ENCODE data around the gene XPO6.

XPO6 gene

GRCh38 chr16:28172336-28172735, 39.4 kb downstream of the XPO6 start:
- peaks cover 5% of the 10 kb centered on the region; the same call in 1 of the 2 replicates for H3K36me3 ChIP-seq (ENCODE audit: control insufficient read depth, insufficient read depth, low read length)
- WGBS (ENCODE audit: insufficient coverage, insufficient read length), result no CpG with 5 or more reads among the region's 9 CpGs

GRCh38 chr16:28171816-28172215, 39.9 kb downstream of the XPO6 start:
- no peak for DNase-seq (ENCODE audit: low read depth, low spot score)
- Histone ChIP-seq H3K9me3 (ENCODE audit: control insufficient read depth, insufficient read depth, low read length) (no peaks in the 10 kb centered on the region), H3K27ac (ENCODE audit: low read length) (no peak overlapping the region), H3K4me1 (ENCODE audit: control insufficient read depth, insufficient read depth, low read length) (no peaks in the 10 kb centered on the region), H3K36me3 (ENCODE audit: control insufficient read depth, insufficient read depth, low read length) (peaks cover 9% of the 10 kb centered on the region; the same call in 1 of the 2 replicates), H3K27me3 (ENCODE audit: control insufficient read depth, insufficient read depth, low read length) (no peaks in the 10 kb centered on the region), H3K4me3 (ENCODE audit: low read length) (no peak overlapping the region)
- WGBS (ENCODE audit: insufficient coverage, insufficient read length), result no CpG with 5 or more reads among the region's 2 CpGs

More at GRCh38 chr16:28172336-28172735, 39.4 kb downstream of the XPO6 start:
- no peaks in the 10 kb centered on the region for H3K9me3 ChIP-seq (ENCODE audit: control insufficient read depth, insufficient read depth, low read length)
- no peak overlapping the region for H3K27ac ChIP-seq (ENCODE audit: low read length)
- H3K27me3 ChIP-seq (ENCODE audit: control insufficient read depth, insufficient read depth, low read length), result no peaks in the 10 kb centered on the region
- no peak overlapping the region for H3K4me3 ChIP-seq (ENCODE audit: low read length)
- H3K4me1 ChIP-seq (ENCODE audit: control insufficient read depth, insufficient read depth, low read length), result no peaks in the 10 kb centered on the region
- no peak for DNase-seq (ENCODE audit: low read depth, low spot score)

GRCh38 chr16:28168991-28169554, 42.7 kb downstream of the XPO6 start:
- Histone ChIP-seq H3K36me3 (ENCODE audit: control insufficient read depth, insufficient read depth, low read length) (peaks cover 12% of the 10 kb centered on the region; the same call in 1 of the 2 replicates), H3K27me3 (ENCODE audit: control insufficient read depth, insufficient read depth, low read length) (no peaks in the 10 kb centered on the region), H3K4me1 (ENCODE audit: control insufficient read depth, insufficient read depth, low read length) (no peaks in the 10 kb centered on the region), H3K27ac (ENCODE audit: low read length) (no peak overlapping the region), H3K9me3 (ENCODE audit: control insufficient read depth, insufficient read depth, low read length) (no peaks in the 10 kb centered on the region), H3K4me3 (ENCODE audit: low read length) (no peak overlapping the region)
- WGBS (ENCODE audit: insufficient coverage, insufficient read length), result no CpG with 5 or more reads among the region's 6 CpGs
- DNase-seq (ENCODE audit: low read depth, low spot score), result no peak

GRCh38 chr16:28167730-28168129, 44.0 kb downstream of the XPO6 start:
- no CpG with 5 or more reads among the region's 3 CpGs for WGBS (ENCODE audit: insufficient coverage, insufficient read length)
- DNase-seq (ENCODE audit: low read depth, low spot score), result no peak
- peaks cover 12% of the 10 kb centered on the region; the same call in 1 of the 2 replicates for H3K36me3 ChIP-seq (ENCODE audit: control insufficient read depth, insufficient read depth, low read length)
- H3K4me1 ChIP-seq (ENCODE audit: control insufficient read depth, insufficient read depth, low read length), result no peaks in the 10 kb centered on the region
- H3K4me3 ChIP-seq (ENCODE audit: low read length), result no peak overlapping the region
- H3K27me3 ChIP-seq (ENCODE audit: control insufficient read depth, insufficient read depth, low read length), result no peaks in the 10 kb centered on the region
- H3K9me3 ChIP-seq (ENCODE audit: control insufficient read depth, insufficient read depth, low read length), result no peaks in the 10 kb centered on the region
- no peak overlapping the region for H3K27ac ChIP-seq (ENCODE audit: low read length)

- no CpG with 5 or more reads among the region's 7 CpGs for WGBS (ENCODE audit: insufficient coverage, insufficient read length)
- no peak overlapping the region for H3K4me3 ChIP-seq (ENCODE audit: low read length)
- DNase-seq (ENCODE audit: low read depth, low spot score), result no peak
- H3K27me3 ChIP-seq (ENCODE audit: control insufficient read depth, insufficient read depth, low read length), result no peaks in the 10 kb centered on the region
- no peak overlapping the region for H3K27ac ChIP-seq (ENCODE audit: low read length)
- peaks cover 12% of the 10 kb centered on the region; the same call in 1 of the 2 replicates for H3K36me3 ChIP-seq (ENCODE audit: control insufficient read depth, insufficient read depth, low read length)
- no peaks in the 10 kb centered on the region for H3K9me3 ChIP-seq (ENCODE audit: control insufficient read depth, insufficient read depth, low read length)
- H3K4me1 ChIP-seq (ENCODE audit: control insufficient read depth, insufficient read depth, low read length), result no peaks in the 10 kb centered on the region
Observed at GRCh38 chr16:28167221-28167620, 44.5 kb downstream of the XPO6 start.

GRCh38 chr16:28166394-28167208, 45.2 kb downstream of the XPO6 start:
- Histone ChIP-seq H3K4me3 (ENCODE audit: low read length) (no peak overlapping the region), H3K36me3 (ENCODE audit: control insufficient read depth, insufficient read depth, low read length) (peaks cover 12% of the 10 kb centered on the region; the same call in 1 of the 2 replicates), H3K4me1 (ENCODE audit: control insufficient read depth, insufficient read depth, low read length) (no peaks in the 10 kb centered on the region), H3K9me3 (ENCODE audit: control insufficient read depth, insufficient read depth, low read length) (no peaks in the 10 kb centered on the region), H3K27me3 (ENCODE audit: control insufficient read depth, insufficient read depth, low read length) (no peaks in the 10 kb centered on the region), H3K27ac (ENCODE audit: low read length) (no peak overlapping the region)
- no peak for DNase-seq (ENCODE audit: low read depth, low spot score)
- no CpG with 5 or more reads among the region's 5 CpGs for WGBS (ENCODE audit: insufficient coverage, insufficient read length)

GRCh38 chr16:28165598-28165997, 46.2 kb downstream of the XPO6 start:
- Histone ChIP-seq H3K27me3 (ENCODE audit: control insufficient read depth, insufficient read depth, low read length) (no peaks in the 10 kb centered on the region), H3K4me3 (ENCODE audit: low read length) (no peak overlapping the region), H3K4me1 (ENCODE audit: control insufficient read depth, insufficient read depth, low read length) (no peaks in the 10 kb centered on the region), H3K36me3 (ENCODE audit: control insufficient read depth, insufficient read depth, low read length) (peaks cover 12% of the 10 kb centered on the region; the same call in 1 of the 2 replicates), H3K27ac (ENCODE audit: low read length) (no peak overlapping the region), H3K9me3 (ENCODE audit: control insufficient read depth, insufficient read depth, low read length) (no peaks in the 10 kb centered on the region)
- WGBS (ENCODE audit: insufficient coverage, insufficient read length), result no CpG with 5 or more reads among the region's 1 CpG
- no peak for DNase-seq (ENCODE audit: low read depth, low spot score)

GRCh38 chr16:28164140-28164539, 47.6 kb downstream of the XPO6 start:
- no peak for DNase-seq (ENCODE audit: low read depth, low spot score)
- H3K9me3 ChIP-seq (ENCODE audit: control insufficient read depth, insufficient read depth, low read length), result no peaks in the 10 kb centered on the region
- no peak overlapping the region for H3K27ac ChIP-seq (ENCODE audit: low read length)
- H3K4me1 ChIP-seq (ENCODE audit: control insufficient read depth, insufficient read depth, low read length), result no peaks in the 10 kb centered on the region
- no CpG with 5 or more reads among the region's 2 CpGs for WGBS (ENCODE audit: insufficient coverage, insufficient read length)
- no peaks in the 10 kb centered on the region for H3K27me3 ChIP-seq (ENCODE audit: control insufficient read depth, insufficient read depth, low read length)
- H3K4me3 ChIP-seq (ENCODE audit: low read length), result no peak overlapping the region
- peaks cover 7% of the 10 kb centered on the region; the same call in 1 of the 2 replicates for H3K36me3 ChIP-seq (ENCODE audit: control insufficient read depth, insufficient read depth, low read length)

- no peaks in the 10 kb centered on the region for H3K4me1 ChIP-seq (ENCODE audit: control insufficient read depth, insufficient read depth, low read length)
- peaks cover 7% of the 10 kb centered on the region; the same call in 1 of the 2 replicates for H3K36me3 ChIP-seq (ENCODE audit: control insufficient read depth, insufficient read depth, low read length)
- no peak overlapping the region for H3K4me3 ChIP-seq (ENCODE audit: low read length)
- WGBS (ENCODE audit: insufficient coverage, insufficient read length), result no CpG with 5 or more reads among the region's 4 CpGs
- H3K27me3 ChIP-seq (ENCODE audit: control insufficient read depth, insufficient read depth, low read length), result no peaks in the 10 kb centered on the region
- no peak for DNase-seq (ENCODE audit: low read depth, low spot score)
- no peaks in the 10 kb centered on the region for H3K9me3 ChIP-seq (ENCODE audit: control insufficient read depth, insufficient read depth, low read length)
- no peak overlapping the region for H3K27ac ChIP-seq (ENCODE audit: low read length)
Observed at GRCh38 chr16:28163699-28164098, 48.1 kb downstream of the XPO6 start.

GRCh38 chr16:28162326-28162877, 49.4 kb downstream of the XPO6 start:
- no peaks in the 10 kb centered on the region for H3K27me3 ChIP-seq (ENCODE audit: control insufficient read depth, insufficient read depth, low read length)
- no peak overlapping the region for H3K27ac ChIP-seq (ENCODE audit: low read length)
- no peaks in the 10 kb centered on the region for H3K4me1 ChIP-seq (ENCODE audit: control insufficient read depth, insufficient read depth, low read length)
- WGBS (ENCODE audit: insufficient coverage, insufficient read length), result no CpG with 5 or more reads among the region's 6 CpGs
- no peaks in the 10 kb centered on the region for H3K9me3 ChIP-seq (ENCODE audit: control insufficient read depth, insufficient read depth, low read length)
- no peak for DNase-seq (ENCODE audit: low read depth, low spot score)
- H3K4me3 ChIP-seq (ENCODE audit: low read length), result no peak overlapping the region
- H3K36me3 ChIP-seq (ENCODE audit: control insufficient read depth, insufficient read depth, low read length), result peaks cover 7% of the 10 kb centered on the region; the same call in 1 of the 2 replicates

Data from iPS DF 6.9 (cell line).